Measurements from ENCODE around the gene ANTXR2.

- TF ChIP-seq CTCF (IDR thresholded peaks at IDR 0.05; ENCODE audit: low read length) (no peak), EZH2 (IDR thresholded peaks at IDR 0.05; ENCODE audit: borderline replicate concordance, low read length) (no peak)
These were observed 2.9 kb downstream of the ANTXR2 start for GRCh38 chr4:80069837-80070731.
